IMR-90 (cell line): ENCODE results near the gene TMEM37.

Source experiments
- CHD1 ChIP-seq: IDR thresholded peaks from 2 replicates; pipeline ENCODE4 v1.6.1; 2012; ENCODE audit warnings: low read depth, low read length, improper control_type of control experiment
- CTCF ChIP-seq: conservative IDR thresholded peaks from 2 replicates; pipeline ENCODE4 v1.5.1; 2012; ENCODE audit warnings: mild to moderate bottlenecking, low read depth, low read length, improper control_type of control experiment
- MAFK ChIP-seq: IDR thresholded peaks from 2 replicates; pipeline ENCODE4 v1.6.1; 2012; ENCODE audit warnings: low read depth, low read length, improper control_type of control experiment
- POLR2A ChIP-seq: IDR thresholded peaks from 2 replicates; pipeline ENCODE4 v1.6.1; 2012; ENCODE audit warnings: mild to moderate bottlenecking, low read depth, low read length
- RAD21 ChIP-seq: IDR thresholded peaks from 2 replicates; pipeline ENCODE4 v1.6.1; 2012; ENCODE audit warnings: low read length, improper control_type of control experiment
- RFX5 ChIP-seq: IDR thresholded peaks from 2 replicates; pipeline ENCODE4 v1.8.0; 2012; ENCODE audit warnings: low read depth, mild to moderate bottlenecking, low read length, moderate library complexity

GRCh38 chr2:119426801-119427395 lies 4.8 kb upstream of the TMEM37 start:
- TF ChIP-seq MAFK, result no peak
- TF ChIP-seq CTCF, result no peak
- TF ChIP-seq CHD1, result no peak
- TF ChIP-seq RAD21, result no peak
- TF ChIP-seq POLR2A, result no peak
- no peak for TF ChIP-seq RFX5
